Lower leg skin (tissue), 4 donors: ENCODE results near the gene CCL17. TPM values are rescaled to one million over a fixed set of nuclear protein-coding genes. Genes with fewer than 3 reads are reported as not detected.

Source experiments
- DNase-seq, 2 donors: peaks; one replicate each; pipeline ENCODE4 v3.0.0-alpha.2; 2019; ENCODE audit warnings: low spot score in 2 of 2
- H3K4me3 ChIP-seq: fragments of 200-600 bp; sonication (generic); 2 replicates; pipeline ENCODE4 v1.5.1; 2017; ENCODE audit warnings: mild to moderate bottlenecking, low read depth; ENCODE audit not compliant: poor library complexity, severe bottlenecking
- CTCF ChIP-seq, 3 donors: fragments of 450-650 bp; IDR thresholded peaks; one replicate each; pipeline ENCODE4 v1.5.1; 2016; ENCODE audit warnings: antibody characterized with exemption in 3 of 3, mild to moderate bottlenecking in 3 of 3, moderate library complexity in 2 of 3
- POLR2A ChIP-seq, 2 donors: fragments of 450-650 bp; IDR thresholded peaks; one replicate each; pipeline ENCODE4 v1.6.1; 2016 to 2017; ENCODE audit warnings: antibody characterized with exemption in 2 of 2, mild to moderate bottlenecking in 1 of 2, moderate library complexity in 1 of 2
- WGBS, 2 donors: methylation state at CpG; one replicate each; pipeline ENCODE4 v1.1.5; 2018; 5-methylcytosine and 5-hydroxymethylcytosine counted together
- intact Hi-C: fragments of 100-400 bp; cut with DNase I; formaldehyde crosslinking; loops from one replicate; pipeline ENCODE4 v1.15.0; 2023; ENCODE audit warnings: low total_unique reads
- total RNA-seq, 4 donors: library from RNA; depleted of rRNA; stranded (reverse); fragments of >200 nt; gene quantifications; one replicate each; pipeline ENCODE4 v1.1.0, GENCODE V29; 2016

CCL17 gene
- total RNA-seq, 4 donors from 2014 or later, result 1.1 TPM; not detected in 3

DNA sequence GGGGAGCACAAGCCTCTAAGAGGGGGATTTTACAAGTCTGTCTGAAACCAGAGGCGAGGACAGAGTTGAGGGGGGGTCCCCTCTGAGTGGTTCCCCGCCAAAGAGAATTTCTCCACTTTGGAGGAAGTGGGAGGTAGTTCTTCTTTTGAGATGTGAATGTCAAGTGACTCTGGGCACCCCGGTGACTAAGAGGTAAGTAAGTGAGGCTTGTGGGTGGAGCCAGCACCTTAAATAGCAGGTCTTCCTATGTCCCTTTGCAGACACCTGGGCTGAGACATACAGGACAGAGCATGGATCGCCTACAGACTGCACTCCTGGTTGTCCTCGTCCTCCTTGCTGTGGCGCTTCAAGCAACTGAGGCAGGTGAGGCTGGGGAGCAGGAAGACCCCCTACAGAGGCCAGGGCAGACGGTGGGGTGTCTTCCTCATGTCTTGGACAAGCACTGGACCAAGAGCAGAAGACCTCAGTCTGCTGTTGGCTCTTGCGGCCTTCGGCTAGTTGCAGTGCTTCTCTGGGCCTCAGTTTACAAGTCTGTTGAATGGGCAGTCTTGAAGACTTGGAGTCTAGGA is 46.0 kb upstream of the CCL17 start, which contains the start of gene CCL22:
Gene CCL22 (plus strand): TSS at position 257 of the 569 bp plus-strand sequence. CDS start 34 bp downstream, at position 291.
- DNase-seq, result peak in 1 of 2 donors; percentile 82
- WGBS, 2 donors, result 75 to 84% methylated on average over 9 of the region's 9 CpGs
- H3K4me3 ChIP-seq, result no peak within 1 kb of the TSS
- intact Hi-C loops, result loop anchor here (2.0 kb wide), 1 partner anchor 52 kb away; no protein-coding TSS in a partner anchor
- TF ChIP-seq CTCF (IDR thresholded peaks at IDR 0.05), result no peak
- no peak for TF ChIP-seq POLR2A (IDR thresholded peaks at IDR 0.05)

- intact Hi-C loops, result no loop called here
- WGBS, 2 donors, result 58 to 69% methylated on average over 12 to 16 of the region's 16 CpGs
- TF ChIP-seq POLR2A (IDR thresholded peaks at IDR 0.05) (no peak), CTCF (IDR thresholded peaks at IDR 0.05) (no peak)
- DNase-seq, result peak in 1 of 2 donors; percentile 76
- H3K4me3 ChIP-seq, result no peak overlapping the region
Measured at GRCh38 chr16:57360321-57360935, 44.1 kb upstream of the CCL17 start.

GRCh38 chr16:57361404-57361803 is 43.2 kb upstream of the CCL17 start:
- no peak for DNase-seq

DNA sequence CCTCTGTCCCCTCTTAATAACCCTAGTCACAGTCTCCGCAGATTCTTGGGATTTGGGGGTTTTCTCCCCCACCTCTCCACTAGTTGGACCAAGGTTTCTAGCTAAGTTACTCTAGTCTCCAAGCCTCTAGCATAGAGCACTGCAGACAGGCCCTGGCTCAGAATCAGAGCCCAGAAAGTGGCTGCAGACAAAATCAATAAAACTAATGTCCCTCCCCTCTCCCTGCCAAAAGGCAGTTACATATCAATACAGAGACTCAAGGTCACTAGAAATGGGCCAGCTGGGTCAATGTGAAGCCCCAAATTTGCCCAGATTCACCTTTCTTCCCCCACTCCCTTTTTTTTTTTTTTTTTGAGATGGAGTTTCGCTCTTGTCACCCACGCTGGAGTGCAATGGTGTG is 40.4 kb upstream of the CCL17 start:
- intact Hi-C loops, result no loop called here
- DNase-seq, result no peak
- H3K4me3 ChIP-seq, result no peak overlapping the region
- WGBS, 2 donors, result 93 to 96% methylated on average over 3 of the region's 3 CpGs
- TF ChIP-seq POLR2A (IDR thresholded peaks at IDR 0.05), result no peak
- TF ChIP-seq CTCF (IDR thresholded peaks at IDR 0.05), result no peak

More at GRCh38 chr16:57361404-57361803, 43.2 kb upstream of the CCL17 start:
- no peak for TF ChIP-seq CTCF (IDR thresholded peaks at IDR 0.05)
- no peak for TF ChIP-seq POLR2A (IDR thresholded peaks at IDR 0.05)
- H3K4me3 ChIP-seq, result no peak overlapping the region
- 37 to 55% methylated on average over 4 of the region's 4 CpGs for WGBS, 2 donors
- intact Hi-C loops, result no loop called here

DNA sequence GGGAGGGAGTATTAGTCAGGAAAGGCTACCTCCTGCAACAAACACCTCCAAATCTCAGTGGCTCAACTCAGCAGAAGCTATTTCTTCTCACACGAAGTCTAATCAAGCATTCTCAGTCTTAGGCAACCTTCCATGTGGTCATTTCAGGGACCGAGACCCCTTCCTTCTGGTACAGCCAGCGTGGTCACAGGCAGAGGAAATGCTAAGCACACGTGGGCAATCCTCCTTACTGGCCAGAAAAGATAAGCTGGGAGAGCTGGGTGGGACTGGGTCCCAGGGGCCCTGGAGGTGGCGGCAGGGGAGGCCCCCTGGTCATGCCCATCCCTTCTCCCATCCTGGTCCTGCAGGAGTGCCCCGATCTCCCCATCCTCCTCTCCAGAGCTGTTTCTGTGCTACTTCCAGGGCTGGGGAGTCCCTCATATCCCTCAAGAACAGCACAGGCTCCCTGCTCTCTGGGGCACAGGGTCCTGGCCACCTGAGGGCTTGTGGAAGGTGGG is 38.0 kb upstream of the CCL17 start:
- WGBS, 2 donors, result 72 to 86% methylated on average over 6 of the region's 6 CpGs
- intact Hi-C loops, result no loop called here
- no peak for TF ChIP-seq POLR2A (IDR thresholded peaks at IDR 0.05)
- no peak for TF ChIP-seq CTCF (IDR thresholded peaks at IDR 0.05)
- H3K4me3 ChIP-seq, result no peak overlapping the region
- no peak for DNase-seq
